ENCODE results near the gene PHACTR2. TPM values are rescaled to one million over a fixed set of nuclear protein-coding genes. Genes with fewer than 3 reads are reported as not detected.
"Not testable (repeated sequence)": the region's sequence is repeated elsewhere in the genome, so short reads cannot be mapped to it uniquely, and the experiment has no call there.

PHACTR2 gene
- total RNA-seq, 2 experiments from 2014 or later: 13.5 to 14.6 TPM

GRCh38 chr6:143863771-143864170 lies 186.0 kb downstream of the PHACTR2 start:
- ATAC-seq: no peak

GRCh38 chr6:143864234-143864633 lies 186.5 kb downstream of the PHACTR2 start, which contains the start of gene ZC2HC1B:
Gene ZC2HC1B (plus strand): TSS chr6:143864474. CDS start chr6:143864540, 66 bp downstream.
- ChIA-PET CTCF (no interaction called here), POLR2A (no interaction called here)
- no peaks in the 10 kb centered on the region for H3K27me3 Mint-ChIP-seq
- peaks cover 51% of the 10 kb centered on the region for H3K36me3 Mint-ChIP-seq (ENCODE audit: low read depth)
- DNase-seq (no peak), ATAC-seq (no peak)
- peaks cover 2% of the 10 kb centered on the region for H3K9me3 Mint-ChIP-seq
- H3K4me3 Mint-ChIP-seq: no peak within 1 kb of the TSS
- no peaks in the 10 kb centered on the region for H3K4me1 Mint-ChIP-seq (ENCODE audit: low read depth)
- intact Hi-C loops (cut with micrococcal nuclease): no loop called here
- H3K27ac Mint-ChIP-seq: peak within 1 kb of the TSS; percentile 10
- no peak for TF ChIP-seq CTCF (IDR thresholded peaks at IDR 0.05)

More at GRCh38 chr6:143863771-143864170, 186.0 kb downstream of the PHACTR2 start:
- no peak for TF ChIP-seq CTCF (IDR thresholded peaks at IDR 0.05)
- DNase-seq: no peak
- H3K36me3 Mint-ChIP-seq (ENCODE audit: low read depth): peaks cover 56% of the 10 kb centered on the region
- no peaks in the 10 kb centered on the region for H3K27me3 Mint-ChIP-seq
- H3K9me3 Mint-ChIP-seq: peaks cover 2% of the 10 kb centered on the region
- no peak overlapping the region for H3K4me3 Mint-ChIP-seq
- H3K27ac Mint-ChIP-seq: no peak overlapping the region
- CTCF ChIA-PET: interaction anchor here (0.8 to 1.3 kb wide), 3 partner anchors 78 to 150 kb away, joined by 3 to 4 read pairs (median 3); no protein-coding TSS in a partner anchor
- POLR2A ChIA-PET: no interaction called here
- intact Hi-C loops (cut with micrococcal nuclease): no loop called here
- no peaks in the 10 kb centered on the region for H3K4me1 Mint-ChIP-seq (ENCODE audit: low read depth)

- H3K36me3 Mint-ChIP-seq (ENCODE audit: low read depth): peaks cover 32% of the 10 kb centered on the region
- DNase-seq: no peak
- no peak for TF ChIP-seq CTCF (IDR thresholded peaks at IDR 0.05)
- no peak overlapping the region for H3K27ac Mint-ChIP-seq
- intact Hi-C loops (cut with micrococcal nuclease): no loop called here
- ATAC-seq: no peak
- no peaks in the 10 kb centered on the region for H3K27me3 Mint-ChIP-seq
- CTCF ChIA-PET: no interaction called here
- no peaks in the 10 kb centered on the region for H3K4me1 Mint-ChIP-seq (ENCODE audit: low read depth)
- H3K9me3 Mint-ChIP-seq: peaks cover 3% of the 10 kb centered on the region
- H3K4me3 Mint-ChIP-seq: no peak overlapping the region
- POLR2A ChIA-PET: interaction anchor here (0.7 kb wide), 1 partner anchor 9 kb away, joined by 3 read pairs; no protein-coding TSS in a partner anchor
These were observed 189.5 kb downstream of the PHACTR2 start for GRCh38 chr6:143867236-143867635.

DNA sequence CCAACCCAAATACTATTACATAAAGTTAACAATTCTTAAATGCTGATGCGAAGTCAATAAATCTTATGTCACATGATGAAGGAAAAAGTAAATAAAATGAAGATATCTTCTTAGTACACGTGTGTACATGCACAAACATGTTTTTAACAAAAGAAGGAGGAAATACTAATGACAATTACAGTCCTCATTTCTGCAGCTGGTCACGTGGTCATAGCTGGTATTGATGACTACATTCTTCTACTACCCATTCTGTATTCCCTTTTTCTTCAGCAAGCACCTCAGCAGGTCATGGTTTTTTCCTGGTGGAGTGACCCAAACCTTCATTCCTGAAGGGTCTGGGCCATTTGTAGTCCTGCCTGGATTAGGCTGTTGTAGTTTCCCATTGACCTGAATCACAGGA lies 191.0 kb downstream of the PHACTR2 start:
- CTCF ChIA-PET; H3K27ac Mint-ChIP-seq; DNase-seq; H3K4me3 Mint-ChIP-seq; H3K4me1 Mint-ChIP-seq (ENCODE audit: low read depth); H3K9me3 Mint-ChIP-seq; POLR2A ChIA-PET; ATAC-seq; intact Hi-C loops (cut with micrococcal nuclease); H3K27me3 Mint-ChIP-seq: not testable (repeated sequence)
- H3K36me3 Mint-ChIP-seq (ENCODE audit: low read depth): peaks cover 20% of the 10 kb centered on the region

- H3K9me3 Mint-ChIP-seq: peaks cover 13% of the 10 kb centered on the region
- H3K4me1 Mint-ChIP-seq (ENCODE audit: low read depth); H3K36me3 Mint-ChIP-seq (ENCODE audit: low read depth); DNase-seq; intact Hi-C loops (cut with micrococcal nuclease); CTCF ChIA-PET; ATAC-seq; H3K27ac Mint-ChIP-seq; POLR2A ChIA-PET; H3K27me3 Mint-ChIP-seq; H3K4me3 Mint-ChIP-seq: not testable (repeated sequence)
These were observed 193.5 kb downstream of the PHACTR2 start for GRCh38 chr6:143871202-143871730.

- Mint-ChIP-seq H3K9me3 (peaks cover 13% of the 10 kb centered on the region), H3K27ac (no peak overlapping the region)
These were observed 194.4 kb downstream of the PHACTR2 start for GRCh38 chr6:143872201-143872600.

DNA sequence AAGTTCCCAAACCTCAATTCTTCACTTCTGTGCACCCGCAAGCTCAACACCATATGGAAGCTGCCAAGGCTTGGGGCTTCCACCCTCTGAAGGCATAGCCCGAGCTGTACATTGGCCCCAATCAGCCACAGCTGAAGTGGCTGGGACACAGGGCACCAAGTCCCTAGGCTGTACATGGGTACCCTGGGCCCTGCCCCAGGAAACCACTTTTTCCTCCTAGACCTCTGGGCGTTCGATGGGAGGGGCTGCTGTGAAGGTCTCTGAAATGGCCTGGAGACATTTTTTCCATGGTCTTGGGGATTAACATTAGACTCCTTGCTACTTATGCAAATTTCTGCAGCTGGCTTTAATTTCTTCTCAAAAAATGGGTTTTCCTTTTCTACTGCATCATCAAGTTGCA lies 195.8 kb downstream of the PHACTR2 start:
- ATAC-seq; H3K27ac Mint-ChIP-seq; H3K4me1 Mint-ChIP-seq (ENCODE audit: low read depth); DNase-seq; H3K27me3 Mint-ChIP-seq; H3K4me3 Mint-ChIP-seq; intact Hi-C loops (cut with micrococcal nuclease); H3K36me3 Mint-ChIP-seq (ENCODE audit: low read depth): not testable (repeated sequence)
- H3K9me3 Mint-ChIP-seq: peaks cover 11% of the 10 kb centered on the region
- POLR2A ChIA-PET: interaction anchor here (0.7 kb wide), 1 partner anchor 18 kb away, joined by 3 read pairs; no protein-coding TSS in a partner anchor
- CTCF ChIA-PET: interaction anchor here (1.2 to 1.4 kb wide), 2 partner anchors 11 to 66 kb away, joined by 3 to 4 read pairs; no protein-coding TSS in a partner anchor

More at GRCh38 chr6:143872201-143872600, 194.4 kb downstream of the PHACTR2 start:
- ChIA-PET POLR2A (no interaction called here), CTCF (interaction anchor here (1.4 kb wide), 1 partner anchor 9 kb away, joined by 3 read pairs; no protein-coding TSS in a partner anchor)
- intact Hi-C loops (cut with micrococcal nuclease): no loop called here
- Mint-ChIP-seq H3K4me3 (no peak overlapping the region), H3K36me3 (ENCODE audit: low read depth) (peaks cover 4% of the 10 kb centered on the region), H3K4me1 (ENCODE audit: low read depth) (peaks cover 6% of the 10 kb centered on the region), H3K27me3 (no peaks in the 10 kb centered on the region)
- TF ChIP-seq CTCF (IDR thresholded peaks at IDR 0.05): no peak
- DNase-seq (peak; percentile 6), ATAC-seq (peak; percentile 90)

DNA sequence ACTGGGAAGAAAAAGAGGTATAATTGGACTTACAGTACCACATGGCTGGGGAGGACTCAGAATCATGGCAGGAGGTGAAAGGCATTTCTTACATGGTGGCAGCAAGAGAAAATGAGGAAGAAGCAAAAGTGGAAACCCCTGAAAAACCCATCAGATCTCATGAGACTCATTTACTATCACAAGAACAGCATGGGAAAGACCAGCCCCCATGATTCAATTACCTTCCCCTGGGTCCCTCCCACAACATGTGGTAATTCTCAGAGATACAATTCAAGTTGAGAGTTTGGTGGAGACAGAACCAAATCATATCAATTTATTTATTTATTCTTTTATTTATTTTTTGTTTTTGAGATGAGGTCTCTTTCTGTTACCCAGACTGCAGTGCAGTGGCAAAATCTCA lies 196.7 kb downstream of the PHACTR2 start:
- peaks cover 15% of the 10 kb centered on the region for H3K9me3 Mint-ChIP-seq
- H3K36me3 Mint-ChIP-seq (ENCODE audit: low read depth); ATAC-seq; H3K4me3 Mint-ChIP-seq; H3K27me3 Mint-ChIP-seq; H3K27ac Mint-ChIP-seq; POLR2A ChIA-PET; H3K4me1 Mint-ChIP-seq (ENCODE audit: low read depth); CTCF ChIA-PET; DNase-seq; intact Hi-C loops (cut with micrococcal nuclease): not testable (repeated sequence)

Measured in activated CD8-positive, alpha-beta T cell treated with anti-CD3 and anti-CD28 coated beads for 36 hours (primary cell).